Panc1 (cell line): ENCODE measurements around the gene SLX4IP. TPM values are rescaled to one million over a fixed set of nuclear protein-coding genes. Genes with fewer than 3 reads are reported as not detected.

ENCODE experiments used
- ATAC-seq: fragments of 200-7000 bp; cut with Tn5 transposase; 2 replicates; pipeline ENCODE4 v1.9.1; 2020; ENCODE audit warnings: mild to moderate bottlenecking, moderate library complexity
- BruUV-seq: library from RNA; stranded (reverse); fragments of 400-500 nt; replicated peaks from 2 replicates; lab custom pipeline; 2021; lab: Mats Ljungman, UMichigan
- CTCF ChIA-PET: fragments of 300-600 bp; sonication (Branson Sonifier 250); formaldehyde crosslinking; loops from one replicate; lab custom pipeline; 2022; ENCODE audit warnings: antibody characterized with exemption; lab: Charles Lee
- POLR2A ChIA-PET: fragments of 300-600 bp; sonication (Branson Sonifier 250); formaldehyde crosslinking; loops from one replicate; lab custom pipeline; 2022; ENCODE audit warnings: antibody characterized with exemption; lab: Charles Lee
- DNase-seq: peaks from one replicate; pipeline ENCODE4 v3.0.0-alpha.2; 2010; ENCODE audit warnings: low read depth, low spot score
- H3K27ac ChIP-seq: 2 replicates; pipeline ENCODE4 v1.5.1; 2011; ENCODE audit warnings: mild to moderate bottlenecking, low read length, inconsistent platforms
- H3K27me3 ChIP-seq: fragments of 200-500 bp; sonication (Bioruptor generic); 2 replicates; pipeline ENCODE4 v1.6.0; 2014; ENCODE audit warnings: low read length, inconsistent platforms; ENCODE audit not compliant: control insufficient read depth, insufficient read depth
- H3K36me3 ChIP-seq: fragments of 200-500 bp; sonication (Bioruptor generic); 2 replicates; pipeline ENCODE4 v1.5.1; 2014; ENCODE audit warnings: inconsistent platforms, mild to moderate bottlenecking, low read length, moderate library complexity; ENCODE audit not compliant: control insufficient read depth, insufficient read depth
- H3K4me1 ChIP-seq: 2 replicates; pipeline ENCODE4 v1.5.1; 2011; ENCODE audit warnings: inconsistent platforms, mild to moderate bottlenecking, low read length, moderate library complexity; ENCODE audit not compliant: control insufficient read depth, insufficient read depth
- H3K4me3 ChIP-seq, 2 experiments: 2 replicates each; pipeline ENCODE4 v1.5.1; 2011 to 2012; ENCODE audit warnings: low read depth in 2 of 2, low read length in 2 of 2, mild to moderate bottlenecking in 2 of 2, inconsistent platforms in 1 of 2, moderate library complexity in 1 of 2
- H3K9me3 ChIP-seq: fragments of 200-500 bp; sonication (Bioruptor generic); 2 replicates; pipeline ENCODE4 v1.5.1; 2014; ENCODE audit warnings: low read depth, mild to moderate bottlenecking, inconsistent platforms, low read length, moderate library complexity; ENCODE audit not compliant: control insufficient read depth, insufficient read depth
- POLR2AphosphoS5 ChIP-seq: IDR thresholded peaks from 2 replicates; pipeline ENCODE4 v1.6.1; 2012; ENCODE audit warnings: mild to moderate bottlenecking, low read depth, low read length, moderate library complexity
- SIN3A ChIP-seq: IDR thresholded peaks from 2 replicates; pipeline ENCODE4 v1.6.1; 2012; ENCODE audit warnings: low read depth, mild to moderate bottlenecking, low read length, moderate library complexity, borderline replicate concordance; ENCODE audit not compliant: insufficient read depth
- TCF7L2 ChIP-seq: IDR thresholded peaks from 2 replicates; pipeline ENCODE4 v1.6.1; 2011; ENCODE audit warnings: mild to moderate bottlenecking, low read depth, low read length, inconsistent platforms
- in situ Hi-C: cut with HindIII; loops from 2 replicates; pipeline ENCODE4 v1.10.0; 2016; ENCODE audit warnings: low sequenced_read_pairs, low pct_unique_long_range_greater_than_20kb
- intact Hi-C: fragments of 100-400 bp; cut with micrococcal nuclease; formaldehyde crosslinking; loops from one replicate; pipeline ENCODE4 v1.10.0; 2022; ENCODE audit not compliant: unreplicated experiment
- total RNA-seq: library from RNA; stranded (reverse); gene quantifications from one replicate; pipeline ENCODE4 v1.2.1, GENCODE V29; 2021; ENCODE audit not compliant: unreplicated experiment
- TF ChIP-seq, protein P1 (sequence below), 2 experiments: IDR thresholded peaks; 2 replicates each; pipeline ENCODE4 v1.6.1; 2011 to 2012; ENCODE audit warnings: low read depth in 2 of 2, control low read depth in 1 of 2, low read length in 1 of 2, mild to moderate bottlenecking in 1 of 2, moderate library complexity in 1 of 2; ENCODE audit not compliant: insufficient read depth in 1 of 2
- TF ChIP-seq, protein P2 (sequence below): fragments of 450-650 bp; IDR thresholded peaks from 2 replicates; pipeline ENCODE4 v1.5.1; 2017; ENCODE audit warnings: mild to moderate bottlenecking

Gene SLX4IP
- total RNA-seq, 1 experiment from 2014 or later, result 5.4 TPM

DNA sequence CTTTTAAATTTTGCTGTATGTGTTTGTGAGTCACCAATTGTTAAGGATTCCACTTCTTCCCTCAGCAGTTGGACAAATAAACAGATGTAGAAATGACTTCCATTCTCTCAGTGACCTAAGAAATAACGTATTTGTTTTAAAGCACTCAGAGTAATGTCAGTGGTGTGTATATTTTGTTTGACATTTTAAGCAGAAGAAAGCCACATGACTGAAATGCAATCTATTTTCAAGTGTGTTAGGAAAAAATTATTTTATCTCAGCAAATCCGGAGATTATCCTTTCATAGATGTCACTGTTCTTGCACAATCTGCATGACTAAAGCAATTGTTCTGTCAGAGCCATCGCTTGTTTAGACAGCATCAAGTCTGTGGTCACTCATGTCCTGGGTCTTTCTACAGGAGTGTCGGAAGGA, 161.6 kb downstream of the SLX4IP start:
- intact Hi-C loops, result no loop called here
- no peaks in the 10 kb centered on the region for H3K36me3 ChIP-seq
- no peaks in the 10 kb centered on the region; the same call in 1 of the 2 replicates for H3K9me3 ChIP-seq
- in situ Hi-C loops, result no loop called here
- ATAC-seq (no peak), DNase-seq (no peak)
- POLR2A ChIA-PET, result no interaction called here
- H3K27me3 ChIP-seq, result no peaks in the 10 kb centered on the region
- no peak for TF ChIP-seq POLR2AphosphoS5
- TF ChIP-seq, protein P1, sequence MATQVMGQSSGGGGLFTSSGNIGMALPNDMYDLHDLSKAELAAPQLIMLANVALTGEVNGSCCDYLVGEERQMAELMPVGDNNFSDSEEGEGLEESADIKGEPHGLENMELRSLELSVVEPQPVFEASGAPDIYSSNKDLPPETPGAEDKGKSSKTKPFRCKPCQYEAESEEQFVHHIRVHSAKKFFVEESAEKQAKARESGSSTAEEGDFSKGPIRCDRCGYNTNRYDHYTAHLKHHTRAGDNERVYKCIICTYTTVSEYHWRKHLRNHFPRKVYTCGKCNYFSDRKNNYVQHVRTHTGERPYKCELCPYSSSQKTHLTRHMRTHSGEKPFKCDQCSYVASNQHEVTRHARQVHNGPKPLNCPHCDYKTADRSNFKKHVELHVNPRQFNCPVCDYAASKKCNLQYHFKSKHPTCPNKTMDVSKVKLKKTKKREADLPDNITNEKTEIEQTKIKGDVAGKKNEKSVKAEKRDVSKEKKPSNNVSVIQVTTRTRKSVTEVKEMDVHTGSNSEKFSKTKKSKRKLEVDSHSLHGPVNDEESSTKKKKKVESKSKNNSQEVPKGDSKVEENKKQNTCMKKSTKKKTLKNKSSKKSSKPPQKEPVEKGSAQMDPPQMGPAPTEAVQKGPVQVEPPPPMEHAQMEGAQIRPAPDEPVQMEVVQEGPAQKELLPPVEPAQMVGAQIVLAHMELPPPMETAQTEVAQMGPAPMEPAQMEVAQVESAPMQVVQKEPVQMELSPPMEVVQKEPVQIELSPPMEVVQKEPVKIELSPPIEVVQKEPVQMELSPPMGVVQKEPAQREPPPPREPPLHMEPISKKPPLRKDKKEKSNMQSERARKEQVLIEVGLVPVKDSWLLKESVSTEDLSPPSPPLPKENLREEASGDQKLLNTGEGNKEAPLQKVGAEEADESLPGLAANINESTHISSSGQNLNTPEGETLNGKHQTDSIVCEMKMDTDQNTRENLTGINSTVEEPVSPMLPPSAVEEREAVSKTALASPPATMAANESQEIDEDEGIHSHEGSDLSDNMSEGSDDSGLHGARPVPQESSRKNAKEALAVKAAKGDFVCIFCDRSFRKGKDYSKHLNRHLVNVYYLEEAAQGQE (IDR thresholded peaks at IDR 0.05; ENCODE audit: insufficient read depth in 1 of 2, low read depth in 2 of 2, low read length in 1 of 2), result no peak
- TF ChIP-seq TCF7L2, result no peak
- TF ChIP-seq, protein P2, sequence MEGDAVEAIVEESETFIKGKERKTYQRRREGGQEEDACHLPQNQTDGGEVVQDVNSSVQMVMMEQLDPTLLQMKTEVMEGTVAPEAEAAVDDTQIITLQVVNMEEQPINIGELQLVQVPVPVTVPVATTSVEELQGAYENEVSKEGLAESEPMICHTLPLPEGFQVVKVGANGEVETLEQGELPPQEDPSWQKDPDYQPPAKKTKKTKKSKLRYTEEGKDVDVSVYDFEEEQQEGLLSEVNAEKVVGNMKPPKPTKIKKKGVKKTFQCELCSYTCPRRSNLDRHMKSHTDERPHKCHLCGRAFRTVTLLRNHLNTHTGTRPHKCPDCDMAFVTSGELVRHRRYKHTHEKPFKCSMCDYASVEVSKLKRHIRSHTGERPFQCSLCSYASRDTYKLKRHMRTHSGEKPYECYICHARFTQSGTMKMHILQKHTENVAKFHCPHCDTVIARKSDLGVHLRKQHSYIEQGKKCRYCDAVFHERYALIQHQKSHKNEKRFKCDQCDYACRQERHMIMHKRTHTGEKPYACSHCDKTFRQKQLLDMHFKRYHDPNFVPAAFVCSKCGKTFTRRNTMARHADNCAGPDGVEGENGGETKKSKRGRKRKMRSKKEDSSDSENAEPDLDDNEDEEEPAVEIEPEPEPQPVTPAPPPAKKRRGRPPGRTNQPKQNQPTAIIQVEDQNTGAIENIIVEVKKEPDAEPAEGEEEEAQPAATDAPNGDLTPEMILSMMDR, result no peak
- no peak for TF ChIP-seq SIN3A
- BruUV-seq, result no TSS peak
- H3K27ac ChIP-seq, result no peak overlapping the region
- peaks cover 6% of the 10 kb centered on the region; the same call in 1 of the 2 replicates for H3K4me1 ChIP-seq
- CTCF ChIA-PET, result no interaction called here
- no peak overlapping the region for H3K4me3 ChIP-seq

DNA sequence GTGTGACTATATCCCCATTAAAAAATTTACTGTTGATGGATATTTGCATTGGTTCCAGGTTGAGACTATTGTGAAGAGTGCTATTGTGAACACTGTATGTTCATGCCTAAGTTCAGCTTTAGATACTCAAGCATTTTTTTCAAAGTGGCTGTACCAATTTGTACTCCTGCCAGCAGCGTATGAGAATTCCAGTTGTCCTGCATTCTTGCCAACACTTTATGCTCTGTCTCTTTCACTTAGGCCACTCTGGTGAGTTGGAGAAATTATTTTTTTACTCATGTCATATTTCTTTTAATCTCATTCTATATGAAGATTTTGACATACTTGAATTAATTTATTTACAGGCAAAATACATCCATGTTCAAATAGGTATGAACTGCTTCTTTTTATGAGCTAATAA, 162.5 kb downstream of the SLX4IP start:
- no peak overlapping the region for H3K27ac ChIP-seq
- in situ Hi-C loops, result no loop called here
- intact Hi-C loops, result no loop called here

More for the DNA sequence above, 162.5 kb downstream of the SLX4IP start:
- no peak for TF ChIP-seq SIN3A
- no peak for TF ChIP-seq POLR2AphosphoS5
- TF ChIP-seq, protein P1 (IDR thresholded peaks at IDR 0.05; ENCODE audit: insufficient read depth in 1 of 2, low read depth in 2 of 2, low read length in 1 of 2), result no peak
- TF ChIP-seq, protein P2, result no peak
- no peak for TF ChIP-seq TCF7L2
- Histone ChIP-seq H3K27me3 (no peaks in the 10 kb centered on the region), H3K9me3 (no peaks in the 10 kb centered on the region; the same call in 1 of the 2 replicates), H3K4me1 (peaks cover 6% of the 10 kb centered on the region; the same call in 1 of the 2 replicates), H3K4me3 (no peak overlapping the region), H3K36me3 (no peaks in the 10 kb centered on the region)
- BruUV-seq, result no TSS peak
- CTCF ChIA-PET, result no interaction called here
- DNase-seq (no peak), ATAC-seq (no peak)
- POLR2A ChIA-PET, result no interaction called here
